GM19043 (cell line): ENCODE measurements around the gene SLC5A5.
A peak's percentile ranks its signal among the peaks of the same experiment; 100 is the strongest.
"Not testable (repeated sequence)": the region's sequence is repeated elsewhere in the genome, so short reads cannot be mapped to it uniquely, and the experiment has no call there.

Experiments used
- ATAC-seq: cut with Tn5 transposase; IDR thresholded peaks from one replicate; pipeline ENCODE4 v1.9.1; 2021; ENCODE audit warnings: low read depth; ENCODE audit not compliant: unreplicated experiment

Gene SLC5A5

DNA sequence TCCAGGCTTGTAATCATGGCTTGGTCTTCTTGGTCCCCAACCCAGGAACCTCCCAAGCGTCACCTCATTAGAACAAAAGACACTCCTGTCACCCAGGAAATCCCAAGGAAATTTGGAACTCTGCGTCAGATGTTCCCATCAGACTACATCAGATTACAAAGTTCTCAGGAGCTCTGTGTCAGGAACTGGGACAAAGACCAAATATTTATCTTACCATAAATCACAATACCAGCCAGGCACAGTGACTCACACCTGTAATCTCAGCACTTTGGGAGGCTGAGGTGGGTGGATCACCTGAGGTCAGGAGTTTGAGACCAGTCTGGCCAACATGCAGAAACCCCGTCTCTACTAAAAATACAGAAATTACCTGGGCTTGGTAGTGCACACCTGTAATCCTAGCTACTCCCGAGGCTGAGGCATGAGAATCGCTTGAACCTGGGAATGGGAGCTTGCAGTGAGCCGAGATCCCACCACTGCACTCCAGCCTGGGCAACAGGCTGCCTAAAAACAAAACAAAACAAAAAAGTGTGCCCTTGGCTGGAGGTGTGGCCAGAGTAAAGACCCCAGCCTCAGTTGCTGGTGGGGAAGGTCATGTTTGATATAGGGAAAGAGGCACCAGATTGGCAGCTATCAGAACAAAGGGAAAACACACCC is 44.3 kb downstream of the SLC5A5 start:
- ATAC-seq, result no peak

DNA sequence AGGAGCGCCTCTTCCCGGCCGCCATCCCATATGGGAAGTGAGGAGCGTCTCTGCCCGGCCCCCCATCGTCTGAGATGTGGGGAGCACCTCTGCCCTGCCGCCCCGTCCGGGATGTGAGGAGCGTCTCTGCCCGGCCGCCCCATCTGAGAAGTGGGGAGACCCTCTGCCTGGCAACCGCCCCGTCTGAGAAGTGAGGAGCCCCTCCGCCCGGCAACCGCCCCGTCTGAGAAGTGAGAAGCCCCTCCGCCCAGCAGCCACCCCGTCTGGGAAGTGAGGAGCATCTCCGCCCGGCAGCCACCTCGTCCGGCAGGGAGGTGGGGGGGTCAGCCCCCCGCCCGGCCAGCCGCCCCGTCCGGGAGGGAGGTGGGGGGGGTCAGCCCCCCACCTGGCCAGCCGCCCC is 46.4 kb downstream of the SLC5A5 start:
- ATAC-seq, result not testable (repeated sequence)

- not testable (repeated sequence) for ATAC-seq
These were observed 47.4 kb downstream of the SLC5A5 start for GRCh38 chr19:17919122-17919521.

DNA sequence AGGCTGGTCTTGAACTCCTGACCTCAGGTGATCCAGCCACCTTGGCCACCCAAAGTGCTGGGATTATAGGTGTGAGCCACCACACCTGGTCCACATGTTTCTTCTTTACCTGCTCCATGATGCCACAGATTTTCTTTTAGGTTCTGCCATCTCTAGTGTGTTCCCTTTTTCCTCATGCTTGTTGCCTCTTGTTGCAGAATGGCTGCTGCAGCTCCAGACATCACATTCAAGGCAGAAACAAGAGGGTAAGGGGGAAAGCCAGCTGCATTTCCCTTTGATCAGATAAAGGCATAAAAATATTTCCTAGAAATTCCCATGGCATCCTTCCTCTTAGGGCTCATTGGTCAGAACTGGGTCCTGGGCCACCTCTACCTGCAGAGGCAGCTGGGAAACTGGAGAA is 48.8 kb downstream of the SLC5A5 start:
- no peak for ATAC-seq

- no peak for ATAC-seq
These were observed 50.4 kb downstream of the SLC5A5 start for GRCh38 chr19:17922138-17922537.

- no peak for ATAC-seq
These were observed 54.3 kb downstream of the SLC5A5 start for GRCh38 chr19:17926044-17926443.

GRCh38 chr19:17929056-17929455 is 57.3 kb downstream of the SLC5A5 start:
- ATAC-seq, result no peak

- ATAC-seq, result no peak
These were observed 59.9 kb downstream of the SLC5A5 start for GRCh38 chr19:17931532-17932191.

DNA sequence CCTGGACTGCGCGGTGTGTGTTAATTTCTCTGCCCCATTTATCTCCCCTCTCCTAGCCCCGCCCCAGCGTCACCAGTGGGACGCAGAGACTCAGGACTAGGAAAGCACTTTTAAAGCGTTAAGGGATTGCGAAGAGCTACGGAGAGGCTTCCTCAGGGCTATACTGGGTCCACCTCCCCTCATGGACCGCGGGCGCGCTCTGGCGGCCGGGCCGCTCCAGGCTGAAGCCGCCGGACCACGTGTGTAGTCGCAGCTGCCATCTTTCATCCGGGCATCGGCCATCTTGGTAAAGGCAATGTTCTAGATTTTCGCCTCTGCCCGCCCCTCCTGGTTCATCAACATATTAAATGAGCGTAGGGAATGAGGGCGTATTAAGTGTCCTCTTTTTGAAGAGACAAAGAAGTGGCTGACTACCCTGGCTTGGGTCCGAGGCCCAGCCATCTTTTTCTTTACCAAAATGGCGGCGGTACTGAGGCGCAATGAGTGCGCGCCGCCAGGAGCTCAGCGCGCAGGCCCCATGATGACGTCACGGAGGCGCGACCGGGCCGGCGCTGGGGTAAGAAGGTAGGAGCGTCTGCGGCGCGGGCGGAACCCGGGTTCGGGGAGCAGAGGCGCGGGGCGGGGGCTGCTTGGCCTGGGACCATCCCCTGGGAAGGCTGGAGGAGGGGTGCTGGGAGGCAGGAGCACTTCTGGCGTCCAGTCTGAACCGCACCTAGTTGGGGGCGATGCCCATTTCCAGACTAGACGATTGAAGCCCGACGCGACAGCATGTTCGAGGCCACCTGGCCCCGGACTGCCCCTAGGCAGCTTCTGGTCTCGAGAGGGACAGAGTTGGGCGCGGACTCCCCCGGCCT is 61.0 kb downstream of the SLC5A5 start, which contains the start of gene CCDC124:
Gene CCDC124, plus strand, starts transcription at position 531 of the 854 bp plus-strand sequence. CDS start 3,406 bp downstream, outside the sequence.
- peak; percentile 58 for ATAC-seq

GRCh38 chr19:17933414-17934129 is 61.8 kb downstream of the SLC5A5 start:
- no peak for ATAC-seq

- no peak for ATAC-seq
These were observed 64.6 kb downstream of the SLC5A5 start for GRCh38 chr19:17936379-17936778.

DNA sequence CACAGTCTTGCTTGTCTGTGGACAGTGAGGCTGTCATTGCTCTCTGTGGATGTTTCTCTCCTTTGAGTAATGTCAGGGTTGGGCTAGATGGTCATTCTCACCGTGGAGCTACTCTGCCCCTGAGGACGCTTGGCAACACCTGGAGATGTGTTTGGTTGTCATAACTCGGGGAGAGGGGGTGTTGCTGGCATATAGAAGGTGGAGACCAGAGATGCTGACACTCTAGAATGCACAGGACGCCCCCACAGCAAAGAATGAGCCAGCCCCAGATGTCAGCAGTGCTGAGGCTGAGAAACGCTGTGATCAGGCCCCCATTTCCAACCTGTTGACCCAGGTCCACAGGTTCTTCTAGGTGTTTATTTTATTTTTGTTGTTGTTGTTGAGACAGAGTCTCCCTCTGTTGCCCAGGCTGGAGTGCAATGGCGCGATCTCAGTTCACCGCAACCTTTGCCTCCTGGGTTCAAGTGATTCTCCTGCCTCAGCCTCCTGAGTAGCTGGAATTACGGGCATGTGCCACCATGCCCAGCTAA is 65.7 kb downstream of the SLC5A5 start:
- no peak for ATAC-seq

- no peak for ATAC-seq
These were observed 66.5 kb downstream of the SLC5A5 start for GRCh38 chr19:17938092-17938845.

- ATAC-seq, result no peak
These were observed 70.4 kb downstream of the SLC5A5 start for GRCh38 chr19:17942181-17942580.

DNA sequence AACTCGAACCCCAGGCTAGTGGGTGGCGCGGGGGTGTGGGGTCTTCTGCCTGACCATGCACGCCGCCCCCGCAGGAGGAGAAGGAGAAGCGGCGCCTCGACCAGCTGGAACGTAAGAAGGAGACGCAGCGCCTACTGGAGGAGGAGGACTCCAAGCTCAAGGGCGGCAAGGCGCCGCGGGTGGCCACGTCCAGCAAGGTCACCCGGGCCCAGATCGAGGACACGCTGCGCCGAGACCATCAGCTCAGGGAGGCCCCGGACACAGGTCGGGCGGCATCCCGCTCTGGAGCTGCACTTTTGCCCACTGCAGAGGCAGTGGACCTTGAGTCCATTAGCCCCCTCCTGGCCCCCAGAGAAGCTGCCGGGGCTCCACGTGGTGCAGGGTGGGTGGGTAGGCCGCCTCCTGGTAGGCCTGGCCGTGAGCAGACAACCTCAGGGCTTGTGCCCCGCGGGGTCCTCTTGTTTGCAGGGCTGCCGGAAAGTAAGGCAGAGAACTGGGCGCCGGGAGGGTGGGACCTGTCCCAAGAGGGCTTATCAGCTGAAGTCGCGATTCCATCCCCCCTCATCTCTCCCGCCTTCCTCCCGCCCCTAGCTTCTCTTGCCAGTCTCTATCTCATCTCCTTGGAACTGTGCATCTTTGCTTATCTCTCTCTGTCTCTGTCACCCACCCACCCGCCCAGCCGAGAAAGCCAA is 71.0 kb downstream of the SLC5A5 start:
- no peak for ATAC-seq

DNA sequence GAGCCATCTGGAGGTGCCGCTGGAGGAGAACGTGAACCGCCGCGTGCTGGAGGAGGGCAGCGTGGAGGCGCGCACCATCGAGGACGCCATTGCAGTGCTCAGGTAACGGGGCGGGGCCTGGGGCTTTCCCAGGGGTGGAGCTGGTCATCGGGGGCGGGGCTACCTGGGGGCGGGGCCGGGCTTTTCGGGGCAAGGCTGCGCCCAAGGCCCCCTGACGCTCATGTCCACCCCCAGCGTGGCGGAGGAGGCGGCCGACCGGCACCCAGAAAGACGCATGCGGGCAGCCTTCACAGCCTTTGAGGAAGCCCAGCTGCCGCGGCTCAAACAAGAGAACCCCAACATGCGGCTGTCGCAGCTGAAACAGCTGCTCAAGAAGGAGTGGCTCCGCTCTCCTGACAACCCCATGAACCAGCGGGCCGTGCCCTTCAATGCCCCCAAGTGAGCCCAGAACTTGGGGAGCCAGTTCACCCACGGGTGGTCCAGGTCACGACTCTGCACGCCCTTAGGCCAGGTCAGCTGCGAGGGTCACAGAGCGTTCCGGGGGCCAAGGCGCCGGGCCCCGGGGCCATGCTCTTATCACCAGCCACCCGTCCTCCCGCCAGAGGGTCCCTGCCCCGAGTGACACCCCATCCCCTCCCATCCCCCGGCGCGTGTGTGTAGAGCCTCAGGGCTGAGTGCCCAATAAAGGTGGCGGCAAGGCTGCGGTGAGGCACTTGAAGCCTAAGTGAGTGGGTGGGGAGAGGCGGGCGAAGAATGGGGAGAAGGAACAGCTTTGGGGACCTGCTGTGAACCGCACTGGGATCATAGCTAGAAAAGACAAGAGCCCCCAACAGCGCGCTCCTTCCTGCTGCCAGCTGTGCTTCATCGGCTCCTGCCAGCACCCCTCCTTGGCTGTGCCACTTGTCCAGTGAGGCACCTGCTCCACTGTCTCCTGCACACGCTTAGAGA is 71.8 kb downstream of the SLC5A5 start:
- no peak for ATAC-seq

DNA sequence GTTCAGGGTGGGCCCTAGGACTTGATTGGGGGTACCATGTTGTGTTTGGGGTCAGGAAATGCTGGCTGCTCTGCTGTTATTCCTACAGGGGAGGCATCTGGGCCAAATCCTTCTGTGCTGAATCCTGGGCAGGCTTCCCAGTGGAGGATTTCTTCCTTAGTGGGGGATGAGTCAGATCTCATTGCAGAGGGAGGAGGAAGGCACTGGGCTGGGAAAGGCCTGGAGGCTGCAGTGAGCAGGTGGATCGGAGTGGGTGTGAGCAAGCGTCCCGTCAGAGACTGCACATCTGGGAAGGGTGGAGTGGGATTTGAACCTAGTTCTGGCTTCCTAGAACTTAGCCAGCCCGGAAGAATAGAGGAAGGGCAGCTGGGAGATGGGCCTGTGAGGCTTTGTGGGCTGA is 72.6 kb downstream of the SLC5A5 start:
- ATAC-seq, result no peak
